Embryonic facial prominence (tissue), 1 donor: ENCODE results near the gene SCP2D1.

ENCODE experiments used
- DNase-seq: peaks from one replicate; pipeline ENCODE4 v3.0.0-alpha.2; 2016; ENCODE audit errors: extremely low spot score

Gene SCP2D1

DNA sequence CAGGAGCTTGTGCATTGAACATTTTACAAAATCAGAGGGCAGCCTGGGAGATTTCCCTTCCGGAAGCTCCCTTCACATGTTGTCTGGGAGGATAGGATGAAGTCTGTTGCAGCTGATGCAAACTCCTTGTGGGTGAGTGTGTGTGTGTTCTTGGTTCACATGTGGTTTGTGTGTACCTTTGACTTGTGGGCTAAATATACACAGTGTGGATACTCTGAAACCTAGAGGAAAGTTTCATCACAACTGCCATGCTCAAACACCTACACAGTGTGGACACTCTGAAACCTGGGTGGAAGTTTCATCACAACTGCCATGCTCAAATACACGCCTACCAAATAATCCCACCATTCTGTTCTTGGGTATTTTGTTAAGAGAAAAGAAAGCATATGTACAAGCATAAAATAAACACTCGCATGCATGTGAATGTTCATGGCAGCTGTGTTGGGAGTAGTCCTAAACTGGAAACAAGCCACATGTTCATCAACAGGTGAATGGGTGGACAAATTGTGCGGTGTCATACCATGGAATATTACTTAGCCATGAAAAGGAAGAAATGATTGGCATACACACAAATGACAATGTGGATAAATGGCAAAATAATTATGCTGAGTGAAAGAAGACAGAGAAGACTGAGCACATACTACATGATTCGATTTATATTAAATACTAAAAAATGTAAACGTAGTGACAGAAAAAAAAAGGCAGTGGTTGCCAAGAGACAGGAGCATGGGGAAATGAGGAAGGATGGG, 1.8 kb downstream of the SCP2D1 start:
- no peak for DNase-seq

DNA sequence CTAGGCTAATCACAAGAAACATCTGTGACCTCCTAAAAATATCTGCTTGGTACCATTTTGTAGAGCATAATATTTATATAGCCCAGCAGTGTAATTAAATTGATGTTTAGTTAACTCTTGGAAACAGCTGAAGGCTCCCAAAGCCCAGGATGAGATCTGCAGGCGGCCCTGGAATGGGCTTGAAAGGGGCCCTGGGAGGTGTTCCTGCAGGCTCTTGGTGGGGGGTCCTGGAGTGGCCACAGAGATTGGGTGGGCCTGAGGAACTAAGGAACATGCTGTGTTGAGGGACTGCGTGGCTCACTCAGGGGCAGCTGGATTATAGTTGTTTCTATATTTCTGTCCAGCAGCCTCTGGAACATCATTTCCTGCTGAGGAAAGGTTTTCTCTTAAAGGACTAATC, 9.2 kb downstream of the SCP2D1 start:
- no peak for DNase-seq

DNA sequence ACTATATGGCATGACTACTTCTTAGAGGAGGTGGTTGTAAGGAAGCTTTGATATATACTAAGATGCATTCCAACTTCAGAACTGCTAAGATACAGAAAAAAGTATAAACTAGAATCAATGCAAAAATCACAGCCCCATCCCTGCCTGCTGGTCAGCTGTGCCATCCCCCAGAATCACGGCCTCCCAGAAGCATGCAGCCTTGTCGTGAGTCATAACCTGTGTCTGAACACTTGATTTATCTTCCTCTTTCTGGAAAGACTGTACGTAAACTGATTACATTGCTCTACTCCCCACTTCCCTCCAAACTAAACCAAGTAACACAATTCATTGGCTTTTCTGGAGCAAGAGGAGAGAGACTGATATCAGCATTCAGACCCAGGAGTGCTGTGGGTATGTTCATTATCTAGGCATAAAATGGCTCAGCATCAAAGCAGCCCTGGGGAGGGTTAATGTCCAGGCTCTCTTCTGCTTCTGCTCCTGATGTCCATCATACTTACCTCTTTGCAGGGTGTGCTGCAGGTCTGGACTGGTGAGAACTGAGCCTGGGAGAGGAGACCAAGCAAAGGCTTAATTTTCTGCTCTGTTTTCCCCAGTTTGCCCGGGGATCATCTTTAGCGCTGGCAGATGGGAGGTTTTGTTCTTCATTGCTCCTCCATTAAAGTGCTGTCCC, 18.4 kb downstream of the SCP2D1 start:
- no peak for DNase-seq

DNA sequence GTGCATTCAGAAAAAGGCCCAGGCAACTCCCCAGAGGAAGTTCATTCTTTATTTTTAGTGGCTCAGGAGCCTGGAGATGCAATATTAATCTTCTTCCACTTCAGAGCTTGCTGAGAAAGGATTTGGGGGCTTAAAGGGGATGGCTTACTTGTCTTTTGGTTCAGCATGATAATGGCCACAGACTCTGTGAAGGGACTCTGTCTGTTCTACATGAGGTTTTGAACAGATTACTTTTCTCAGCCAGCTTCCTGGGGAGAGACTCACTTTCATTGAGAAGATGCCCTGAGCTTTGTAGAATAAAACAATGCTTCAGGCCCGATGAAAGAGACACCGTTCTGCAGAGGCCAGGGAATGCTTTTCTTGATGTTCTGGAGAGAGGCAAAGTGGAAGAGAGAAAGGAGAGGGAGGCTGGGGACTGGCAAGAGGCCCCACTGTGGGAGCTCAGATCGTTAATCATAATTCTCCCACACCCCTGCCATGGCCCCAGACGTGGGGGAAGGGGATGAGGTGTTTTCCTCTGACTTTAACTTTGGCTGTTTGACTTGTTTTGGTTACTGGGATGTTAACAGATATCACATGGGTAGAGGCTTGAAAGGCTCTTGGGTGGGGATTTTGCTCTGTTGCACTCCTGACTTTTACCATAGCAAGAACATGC, 19.1 kb downstream of the SCP2D1 start:
- no peak for DNase-seq

DNA sequence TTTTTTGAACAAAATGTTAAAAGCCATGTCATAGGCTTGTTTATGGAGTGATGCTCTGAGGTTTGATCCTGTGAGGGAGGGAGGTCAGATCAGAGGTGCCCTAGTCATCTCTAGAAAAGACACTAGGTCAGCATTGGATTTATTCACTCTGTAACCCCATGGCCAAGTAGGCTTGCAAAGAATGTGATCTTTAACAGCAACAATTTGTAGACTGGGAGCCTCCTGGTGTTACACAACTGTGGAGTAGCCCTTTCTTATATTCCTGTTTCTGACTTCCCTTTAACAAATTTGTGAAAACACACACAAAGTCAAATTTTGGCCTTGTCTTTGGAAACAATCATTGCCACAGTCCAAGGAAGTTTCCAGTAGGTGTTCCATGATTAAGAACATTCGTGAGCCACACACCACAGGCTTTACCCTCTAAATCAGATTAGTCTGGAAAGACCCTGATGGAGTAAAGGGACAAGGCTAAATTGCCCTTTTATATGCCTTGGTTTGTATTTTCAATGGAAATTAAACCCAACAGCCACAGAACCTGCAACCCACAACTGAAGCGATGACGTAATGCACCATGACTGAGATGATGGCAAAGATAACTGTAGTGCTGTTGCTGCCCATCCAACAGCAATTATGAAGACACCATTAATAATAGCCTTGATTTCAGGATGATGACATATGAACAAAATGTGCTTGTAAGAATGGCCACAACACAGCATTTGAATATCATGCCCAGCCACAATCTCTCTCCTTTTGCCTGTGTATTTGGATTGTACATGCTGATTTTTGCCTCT, 22.1 kb downstream of the SCP2D1 start:
- no peak for DNase-seq

DNA sequence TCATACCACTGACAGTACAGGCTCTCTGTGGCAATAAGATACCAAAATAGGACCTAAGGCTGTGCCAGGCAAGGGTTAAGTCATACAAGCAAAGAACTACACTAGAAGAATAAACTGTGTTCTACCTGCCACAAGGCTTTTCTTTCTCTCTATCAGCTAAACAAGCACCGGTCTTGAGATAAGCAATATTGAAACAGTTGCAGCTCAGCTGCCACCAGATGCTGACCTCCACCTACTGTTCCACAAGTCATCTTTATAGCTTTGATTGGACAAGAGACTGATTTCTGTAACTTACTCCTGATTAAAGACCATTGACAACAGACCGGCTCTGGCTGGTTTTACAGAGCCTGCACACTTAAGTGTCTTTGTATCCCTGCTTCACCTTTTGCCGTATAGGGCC, 24.1 kb downstream of the SCP2D1 start:
- DNase-seq, result no peak

DNA sequence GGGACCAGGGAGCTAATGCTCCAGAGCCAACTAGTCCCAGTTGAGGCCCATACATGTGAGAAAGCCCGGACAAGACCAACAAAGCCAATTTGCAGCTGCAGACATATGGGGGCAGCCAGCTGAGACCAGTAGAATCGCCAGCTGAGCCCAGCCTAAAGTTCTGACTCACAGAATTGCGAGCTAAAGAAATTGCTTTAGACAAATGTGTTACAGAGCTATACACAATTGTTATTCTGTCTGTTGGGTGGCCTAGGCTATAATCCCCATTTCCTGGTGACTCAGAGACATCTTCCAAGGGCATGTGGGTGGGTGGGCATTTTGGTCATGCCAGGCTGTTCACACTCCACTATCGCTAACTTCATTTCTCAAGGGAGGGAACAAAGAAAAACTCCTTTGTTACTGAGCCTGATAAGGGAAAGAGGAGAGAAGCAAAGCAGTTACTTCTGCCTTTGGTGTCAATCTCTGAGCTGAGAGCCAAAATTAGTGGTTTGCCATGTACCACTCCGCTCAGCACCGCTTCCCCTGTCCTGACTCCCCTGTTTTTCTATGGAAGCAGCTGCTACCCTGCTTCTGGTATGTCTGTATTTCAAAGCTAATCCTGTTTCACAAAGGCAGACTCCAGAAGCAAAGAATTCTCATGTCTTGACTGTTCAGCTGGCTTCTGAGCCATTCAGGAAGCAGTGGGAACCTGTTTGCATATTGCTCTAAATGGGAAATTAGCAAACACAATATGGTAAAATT, 26.1 kb downstream of the SCP2D1 start:
- no peak for DNase-seq

DNA sequence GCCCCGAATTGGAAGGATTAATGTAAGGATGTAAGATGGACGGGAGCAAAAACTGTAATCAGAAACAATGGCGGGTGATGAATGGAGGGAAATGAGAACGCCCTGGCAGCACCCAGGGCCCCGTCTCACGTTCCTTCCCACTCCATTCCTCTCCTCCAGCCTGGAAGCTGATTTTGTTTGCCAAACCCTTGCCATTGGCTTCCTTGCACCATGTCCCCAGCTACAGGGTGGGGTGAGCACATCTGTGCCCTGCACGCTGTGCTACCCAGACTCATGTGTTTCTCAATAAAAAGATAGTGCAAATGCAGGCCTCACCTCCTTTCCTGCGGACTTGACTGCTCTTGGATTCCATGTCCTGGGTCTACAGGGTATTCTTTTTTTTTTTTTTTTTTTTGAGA, 26.7 kb downstream of the SCP2D1 start:
- no peak for DNase-seq

DNA sequence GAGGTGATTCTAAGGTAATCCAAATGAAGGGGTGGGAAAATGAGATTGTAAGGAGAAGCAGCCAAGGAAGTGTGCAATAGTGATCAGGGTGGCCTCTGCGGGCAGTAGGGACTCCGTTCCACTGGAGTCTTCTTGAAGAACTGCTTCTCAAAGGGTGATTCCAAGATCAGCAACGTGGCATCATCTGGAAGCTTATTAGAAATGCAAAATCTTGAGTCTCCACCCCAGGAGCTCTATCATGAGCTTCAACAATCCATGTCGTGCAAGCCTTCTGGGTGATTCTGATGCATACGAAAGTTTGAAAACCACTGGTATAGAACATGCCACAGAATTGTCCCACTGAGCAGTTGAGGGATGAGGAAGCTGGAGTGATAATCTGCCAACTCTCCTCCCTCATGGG, 31.4 kb downstream of the SCP2D1 start:
- DNase-seq, result no peak

DNA sequence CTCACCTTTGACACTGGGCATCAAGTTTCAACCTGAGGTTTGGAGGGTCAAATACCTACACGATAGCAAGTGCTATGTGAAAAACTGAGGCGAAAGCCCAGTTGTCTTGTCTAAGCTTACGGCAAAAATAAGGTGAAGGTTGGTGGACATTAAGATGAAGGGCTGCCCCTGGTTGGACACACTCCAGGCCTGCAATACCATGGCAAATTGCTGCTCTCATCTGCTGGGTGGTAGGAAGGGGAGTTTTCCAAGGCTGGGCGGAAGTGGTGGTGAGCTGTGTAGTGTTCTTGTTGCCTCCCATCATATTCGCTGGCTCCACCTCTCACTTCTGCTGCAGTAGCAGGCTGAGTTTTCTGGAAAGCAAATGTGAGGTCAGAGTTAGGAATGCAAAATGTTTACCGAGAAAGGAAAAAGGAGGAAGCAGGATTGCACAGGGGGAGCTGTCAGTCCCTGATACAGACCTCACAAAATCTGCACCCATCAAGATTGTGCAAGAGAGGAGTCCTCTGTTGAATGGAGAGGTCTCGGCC, 33.7 kb downstream of the SCP2D1 start:
- no peak for DNase-seq

DNA sequence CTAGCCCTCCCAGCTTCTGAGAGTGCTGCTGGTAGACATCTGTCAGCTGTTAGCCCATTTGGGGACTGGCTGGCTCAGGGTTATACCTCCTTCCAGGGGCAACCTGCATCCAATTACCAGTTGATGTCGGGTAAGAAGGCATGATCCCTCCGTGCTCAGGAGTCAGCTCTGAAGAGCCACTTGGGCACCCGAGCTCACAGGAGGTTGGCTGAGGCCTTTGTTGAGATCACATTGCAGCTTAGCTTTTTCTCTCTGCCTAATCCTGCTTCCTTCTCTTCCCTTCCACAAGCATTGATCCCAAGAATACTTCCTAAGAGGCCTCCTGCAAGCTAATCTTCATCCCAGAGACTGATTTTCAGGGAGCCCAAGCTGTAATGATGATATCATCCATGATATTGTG, 35.5 kb downstream of the SCP2D1 start:
- no peak for DNase-seq

DNA sequence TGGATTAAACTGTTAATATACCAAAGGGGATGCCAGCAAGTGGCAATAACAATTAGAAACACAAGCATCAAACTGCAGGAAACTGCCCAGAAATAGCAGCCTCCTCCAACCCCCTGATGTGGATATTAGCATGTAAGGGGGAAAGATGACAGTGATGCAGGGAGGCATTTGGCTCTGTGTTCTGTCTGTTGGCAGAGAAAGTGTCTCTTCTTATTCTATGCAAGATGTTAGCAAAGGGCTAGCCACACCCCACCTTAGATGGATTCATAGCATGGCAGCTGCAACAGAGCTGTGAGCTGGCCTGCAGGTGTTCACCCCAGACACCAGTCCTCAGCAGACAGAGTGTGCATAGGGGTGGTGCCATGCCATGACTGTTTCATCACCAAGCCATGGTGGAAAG, 38.0 kb downstream of the SCP2D1 start:
- no peak for DNase-seq

DNA sequence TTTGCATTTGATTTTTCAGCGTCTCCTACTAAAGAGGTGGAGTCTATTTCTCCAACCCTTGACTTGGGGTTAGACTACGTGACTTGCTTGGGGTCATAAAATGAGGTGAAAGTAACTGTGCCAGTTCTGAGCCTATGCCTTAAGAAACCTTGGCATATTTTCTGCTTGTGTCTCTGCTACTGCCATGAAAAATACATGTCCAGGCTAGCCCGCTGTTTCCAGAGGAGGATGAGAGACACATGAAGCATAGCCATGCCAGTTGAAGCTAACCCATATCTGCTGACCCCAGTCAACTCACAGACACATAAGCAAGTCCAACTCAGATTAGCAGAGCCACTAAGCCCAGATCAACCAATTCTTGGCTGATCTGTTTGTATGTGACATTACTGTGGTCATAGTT, 38.7 kb downstream of the SCP2D1 start:
- DNase-seq, result no peak

DNA sequence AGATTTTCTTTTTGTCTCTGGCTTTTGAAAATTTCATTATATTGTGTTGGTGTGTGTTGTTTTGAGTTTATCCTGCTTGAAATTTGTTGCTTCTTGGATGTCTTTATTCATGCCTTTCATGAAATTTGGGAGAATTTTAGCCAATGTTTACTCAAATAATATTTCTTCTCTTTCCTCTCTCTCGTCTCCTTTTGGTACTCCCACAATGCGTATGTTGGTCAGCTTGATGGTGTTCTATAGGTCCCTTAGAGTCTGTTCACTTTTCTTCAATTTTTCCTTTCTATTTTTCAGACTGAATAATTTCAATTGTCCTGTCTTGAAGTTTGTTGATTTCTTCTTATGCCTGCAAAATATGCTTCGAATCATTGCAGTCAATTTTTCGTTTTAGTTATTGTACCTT, 39.6 kb downstream of the SCP2D1 start:
- DNase-seq, result no peak

DNA sequence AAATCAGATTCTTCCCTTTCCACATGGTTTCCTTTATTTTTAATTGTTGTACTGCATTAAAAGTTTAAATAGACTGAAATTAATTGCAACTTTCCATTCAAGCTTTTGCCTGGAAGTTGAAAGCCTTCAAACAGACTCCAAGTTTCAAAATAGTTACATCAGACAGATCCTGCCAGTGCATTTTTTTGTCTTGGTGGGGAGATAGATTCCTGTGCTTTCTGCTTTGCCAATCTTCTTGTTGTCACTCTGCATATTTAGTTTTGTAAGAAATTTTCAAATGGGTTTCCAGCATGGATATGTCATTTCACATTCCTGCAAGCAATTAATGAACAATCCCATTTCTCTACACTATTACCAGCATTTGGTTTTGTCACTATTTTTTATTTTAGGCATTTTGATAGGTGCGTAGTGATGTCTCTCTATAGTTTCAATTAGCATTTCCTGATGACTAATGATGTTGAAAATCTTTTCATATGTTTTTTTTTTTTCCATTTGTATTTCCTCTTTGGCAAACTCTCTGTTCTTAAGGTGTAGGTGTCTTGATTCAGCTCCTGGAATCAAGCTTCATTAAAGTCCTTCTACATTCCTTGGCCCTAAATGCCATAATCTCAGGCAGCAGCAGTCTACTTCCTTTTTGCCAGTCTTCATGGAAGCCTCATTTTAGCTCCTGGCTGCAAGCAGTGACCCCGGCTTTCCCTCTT, 40.5 kb downstream of the SCP2D1 start:
- DNase-seq, result no peak

DNA sequence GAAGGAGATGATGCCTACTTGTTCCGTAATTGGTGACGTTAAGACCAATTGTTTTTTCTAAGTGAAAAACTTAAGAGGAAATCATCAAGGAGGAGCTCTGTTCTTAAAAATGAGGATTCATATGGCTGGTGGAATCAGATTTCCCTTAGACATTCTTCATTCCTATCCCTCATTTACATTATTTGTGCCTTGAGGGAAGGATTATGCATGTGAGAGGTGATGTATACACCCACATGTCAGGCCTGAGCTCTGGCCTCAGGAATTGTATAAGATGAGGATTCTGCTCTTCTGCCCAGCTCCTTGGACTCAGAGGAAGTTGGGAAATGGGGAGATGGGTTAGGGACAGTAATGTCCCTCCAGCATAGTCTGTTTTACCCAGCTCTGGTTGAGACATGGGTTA, 42.3 kb downstream of the SCP2D1 start:
- no peak for DNase-seq

DNA sequence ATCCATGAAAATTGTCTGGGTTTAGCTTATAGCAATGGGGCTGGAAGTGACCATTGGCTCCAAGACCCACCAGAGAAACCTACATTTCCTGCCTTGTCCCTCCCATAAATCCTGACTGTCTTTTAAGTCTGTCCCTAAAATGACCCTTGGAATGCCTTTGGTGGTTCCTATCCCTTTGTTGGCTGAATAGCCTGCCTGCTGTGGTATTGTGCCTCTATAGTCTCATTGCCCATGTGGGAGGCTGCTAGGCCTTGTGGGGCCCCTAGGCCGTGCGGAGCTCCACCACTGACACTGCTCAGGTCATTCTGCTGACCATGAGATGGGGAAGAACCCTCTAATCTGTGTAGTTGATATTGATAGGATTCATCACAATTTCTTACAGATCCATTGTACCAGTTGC, 43.3 kb downstream of the SCP2D1 start:
- no peak for DNase-seq

DNA sequence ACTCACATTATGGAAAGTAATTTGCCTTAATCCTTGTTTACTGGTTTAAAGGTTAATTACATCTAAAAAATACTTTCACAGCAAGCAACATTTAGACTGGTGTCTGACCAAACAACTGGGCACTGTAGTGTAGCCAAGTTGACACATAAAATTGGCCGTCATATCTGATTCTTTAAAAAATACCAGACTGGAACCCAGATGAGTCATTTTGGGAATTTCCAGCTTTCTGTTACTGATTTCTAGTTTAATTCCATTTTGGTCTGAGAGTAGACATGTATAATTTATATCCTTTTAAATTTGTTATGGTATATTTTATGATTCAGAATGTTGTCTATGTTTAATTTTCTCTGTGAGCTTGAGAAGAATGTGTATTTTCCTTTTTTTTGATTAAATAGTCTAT, 44.1 kb downstream of the SCP2D1 start:
- no peak for DNase-seq

DNA sequence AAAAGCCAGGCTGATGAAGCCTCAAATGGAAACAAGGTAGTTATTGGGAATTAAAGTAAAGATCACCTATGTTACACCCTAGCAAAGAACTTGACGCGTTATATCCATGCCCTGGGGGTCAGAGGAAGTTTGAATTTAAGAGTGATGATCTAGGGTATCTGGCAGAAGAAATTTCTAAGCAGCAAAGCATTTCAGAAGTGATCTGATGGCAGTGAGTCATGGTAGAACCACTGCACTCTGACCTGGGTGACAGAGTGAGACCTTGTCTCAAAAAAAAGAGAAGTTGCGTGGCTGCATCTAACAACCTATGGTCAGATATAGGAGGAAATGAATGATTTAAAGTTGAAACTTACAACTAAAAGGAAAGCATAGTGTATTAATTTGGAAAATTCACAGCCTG, 45.2 kb downstream of the SCP2D1 start:
- no peak for DNase-seq
